Measurements from ENCODE around the gene CCDC12.

CCDC12 gene

DNA sequence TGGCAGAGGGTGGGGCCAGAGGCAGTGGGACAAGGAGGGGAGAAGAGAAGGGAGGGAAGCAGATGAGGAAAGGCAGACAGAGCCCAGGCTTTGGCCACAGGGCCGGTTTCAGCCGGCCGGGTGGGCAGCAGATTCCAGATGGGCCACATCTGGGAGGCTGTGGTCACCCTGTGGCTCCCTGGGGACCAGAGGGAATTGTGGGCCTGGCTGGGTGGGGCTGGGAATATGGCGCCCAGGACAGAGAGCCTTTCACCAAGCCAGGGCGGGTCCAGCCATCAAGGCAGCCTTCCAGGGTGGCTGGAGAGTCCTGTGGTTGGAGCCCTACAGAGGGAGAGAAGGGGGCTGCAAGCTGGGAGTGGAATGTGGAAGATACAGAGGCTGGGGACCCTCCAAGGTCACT is 80.2 kb downstream of the CCDC12 start:
- H3K4me1 ChIP-seq (ENCODE audit: control insufficient read depth, insufficient read depth, low read length): peaks cover 30% of the 10 kb centered on the region
- H3K9ac ChIP-seq (ENCODE audit: low read length in 2 of 2): no peak overlapping the region
- H3K27ac ChIP-seq (ENCODE audit: low read length): no peak overlapping the region
- no peaks in the 10 kb centered on the region for H3K9me3 ChIP-seq (ENCODE audit: control insufficient read depth in 2 of 2, low read length in 2 of 2)
- H3K36me3 ChIP-seq (ENCODE audit: control insufficient read depth in 2 of 2, insufficient read depth in 2 of 2, low read length in 2 of 2): no peaks in the 10 kb centered on the region
- peaks cover 5 to 19% of the 10 kb centered on the region in 2 donors for H3K27me3 ChIP-seq (ENCODE audit: control insufficient read depth in 1 of 2, insufficient read depth in 2 of 2, low read length in 2 of 2)
- H3K4me3 ChIP-seq (ENCODE audit: low read length in 2 of 2): no peak overlapping the region

DNA sequence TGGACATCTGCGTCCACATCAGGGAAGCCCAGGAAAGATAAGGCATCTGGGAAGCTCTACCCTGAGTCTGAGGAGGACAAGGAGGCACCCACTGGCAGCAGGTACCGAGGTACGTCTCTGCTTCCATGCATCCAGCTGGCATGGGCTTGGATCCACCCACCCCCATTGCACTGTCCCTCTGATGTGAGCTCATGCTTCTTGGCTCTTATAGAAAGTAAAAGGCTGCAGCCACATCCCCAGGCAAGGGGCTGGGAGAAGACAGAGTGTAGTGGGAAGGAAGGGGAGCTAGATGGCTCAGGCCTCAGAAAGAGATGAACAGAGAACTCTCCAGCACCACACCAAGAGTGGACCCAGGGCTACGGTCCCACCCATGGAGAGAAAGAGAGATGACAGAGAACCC is 80.8 kb downstream of the CCDC12 start:
- Histone ChIP-seq H3K27ac (ENCODE audit: low read length) (no peak overlapping the region), H3K27me3 (ENCODE audit: control insufficient read depth in 1 of 2, insufficient read depth in 2 of 2, low read length in 2 of 2) (peaks cover 5 to 19% of the 10 kb centered on the region in 2 donors), H3K9me3 (ENCODE audit: control insufficient read depth in 2 of 2, low read length in 2 of 2) (no peaks in the 10 kb centered on the region), H3K4me1 (ENCODE audit: control insufficient read depth, insufficient read depth, low read length) (peaks cover 30% of the 10 kb centered on the region), H3K9ac (ENCODE audit: low read length in 2 of 2) (peak overlapping the region in 1 of 2 donors; percentile 2), H3K4me3 (ENCODE audit: low read length in 2 of 2) (no peak overlapping the region), H3K36me3 (ENCODE audit: control insufficient read depth in 2 of 2, insufficient read depth in 2 of 2, low read length in 2 of 2) (no peaks in the 10 kb centered on the region)

DNA sequence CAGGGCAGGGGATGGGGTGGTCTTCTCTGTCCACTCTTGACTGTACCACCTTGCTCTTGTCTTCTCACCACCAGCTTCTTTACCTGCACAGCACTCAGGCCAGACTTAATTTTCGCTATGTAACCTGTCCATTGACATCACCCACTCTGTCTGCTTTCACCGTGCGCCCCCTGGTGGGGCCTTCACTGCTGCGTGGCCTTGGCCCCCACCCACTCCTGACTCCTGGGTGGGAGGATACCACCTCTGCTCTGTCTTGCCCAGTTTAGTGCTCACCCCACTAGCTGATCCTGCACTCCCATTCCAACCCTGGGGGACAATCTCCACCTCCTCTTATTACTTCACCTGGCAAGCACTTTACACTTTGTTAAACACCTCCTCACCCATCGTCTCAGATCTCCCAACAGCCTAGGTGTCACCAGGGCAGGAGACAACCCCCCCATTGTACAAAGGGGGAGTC is 81.3 kb downstream of the CCDC12 start:
- no peak overlapping the region for H3K4me3 ChIP-seq (ENCODE audit: low read length in 2 of 2)
- H3K36me3 ChIP-seq (ENCODE audit: control insufficient read depth in 2 of 2, insufficient read depth in 2 of 2, low read length in 2 of 2): no peaks in the 10 kb centered on the region
- peaks cover 5 to 19% of the 10 kb centered on the region in 2 donors for H3K27me3 ChIP-seq (ENCODE audit: control insufficient read depth in 1 of 2, insufficient read depth in 2 of 2, low read length in 2 of 2)
- no peak overlapping the region for H3K27ac ChIP-seq (ENCODE audit: low read length)
- H3K4me1 ChIP-seq (ENCODE audit: control insufficient read depth, insufficient read depth, low read length): peaks cover 30% of the 10 kb centered on the region
- H3K9ac ChIP-seq (ENCODE audit: low read length in 2 of 2): peak overlapping the region in 1 of 2 donors; percentile 2
- no peaks in the 10 kb centered on the region for H3K9me3 ChIP-seq (ENCODE audit: control insufficient read depth in 2 of 2, low read length in 2 of 2)

DNA sequence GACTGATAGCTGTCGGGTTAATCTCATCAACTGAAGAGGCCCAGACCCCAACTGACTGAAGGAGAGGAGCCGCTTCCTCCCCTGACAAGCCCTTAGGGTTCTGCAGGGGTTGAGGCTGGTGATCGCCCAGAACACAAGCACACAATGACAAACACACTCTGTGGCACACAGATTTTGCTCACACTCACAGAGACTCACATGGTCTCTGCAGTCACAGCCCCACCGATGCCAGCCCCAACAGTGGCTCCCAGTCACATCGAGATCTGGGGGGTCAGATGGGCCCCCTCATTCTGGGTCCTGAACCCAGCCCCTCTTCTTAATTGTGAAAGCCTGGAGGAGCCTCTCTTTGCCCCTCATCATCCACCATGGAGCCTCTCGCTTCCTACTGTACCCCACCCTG is 82.3 kb downstream of the CCDC12 start:
- Histone ChIP-seq H3K4me1 (ENCODE audit: control insufficient read depth, insufficient read depth, low read length) (peaks cover 33% of the 10 kb centered on the region), H3K27ac (ENCODE audit: low read length) (no peak overlapping the region), H3K27me3 (ENCODE audit: control insufficient read depth in 1 of 2, insufficient read depth in 2 of 2, low read length in 2 of 2) (peaks cover 4 to 16% of the 10 kb centered on the region in 2 donors), H3K9ac (ENCODE audit: low read length in 2 of 2) (no peak overlapping the region), H3K4me3 (ENCODE audit: low read length in 2 of 2) (no peak overlapping the region), H3K9me3 (ENCODE audit: control insufficient read depth in 2 of 2, low read length in 2 of 2) (no peaks in the 10 kb centered on the region), H3K36me3 (ENCODE audit: control insufficient read depth in 2 of 2, insufficient read depth in 2 of 2, low read length in 2 of 2) (no peaks in the 10 kb centered on the region)

DNA sequence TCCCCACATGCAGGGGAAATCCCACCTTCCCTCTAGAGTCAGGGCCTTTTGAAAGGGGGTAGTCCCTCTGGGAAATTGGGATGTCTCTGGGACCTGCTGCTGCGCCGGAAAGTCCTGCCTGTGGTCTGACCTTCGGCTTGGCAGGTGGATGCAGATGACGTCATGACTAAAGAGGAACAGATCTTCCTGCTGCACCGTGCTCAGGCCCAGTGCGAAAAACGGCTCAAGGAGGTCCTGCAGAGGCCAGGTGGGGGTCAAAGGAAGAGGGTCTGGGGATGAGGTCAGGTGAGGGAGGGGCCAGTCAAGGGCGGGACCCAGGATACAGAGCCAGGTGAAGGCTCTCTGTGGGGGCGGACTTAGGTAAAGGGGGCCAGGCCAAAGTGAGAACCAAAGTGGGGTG is 82.8 kb downstream of the CCDC12 start:
- Histone ChIP-seq H3K4me1 (ENCODE audit: control insufficient read depth, insufficient read depth, low read length) (peaks cover 28% of the 10 kb centered on the region), H3K27me3 (ENCODE audit: control insufficient read depth in 1 of 2, insufficient read depth in 2 of 2, low read length in 2 of 2) (peaks cover 2 to 14% of the 10 kb centered on the region in 2 donors), H3K9ac (ENCODE audit: low read length in 2 of 2) (no peak overlapping the region), H3K36me3 (ENCODE audit: control insufficient read depth in 2 of 2, insufficient read depth in 2 of 2, low read length in 2 of 2) (no peaks in the 10 kb centered on the region), H3K27ac (ENCODE audit: low read length) (no peak overlapping the region), H3K9me3 (ENCODE audit: control insufficient read depth in 2 of 2, low read length in 2 of 2) (no peaks in the 10 kb centered on the region), H3K4me3 (ENCODE audit: low read length in 2 of 2) (peak overlapping the region in 1 of 2 donors; percentile 3)

DNA sequence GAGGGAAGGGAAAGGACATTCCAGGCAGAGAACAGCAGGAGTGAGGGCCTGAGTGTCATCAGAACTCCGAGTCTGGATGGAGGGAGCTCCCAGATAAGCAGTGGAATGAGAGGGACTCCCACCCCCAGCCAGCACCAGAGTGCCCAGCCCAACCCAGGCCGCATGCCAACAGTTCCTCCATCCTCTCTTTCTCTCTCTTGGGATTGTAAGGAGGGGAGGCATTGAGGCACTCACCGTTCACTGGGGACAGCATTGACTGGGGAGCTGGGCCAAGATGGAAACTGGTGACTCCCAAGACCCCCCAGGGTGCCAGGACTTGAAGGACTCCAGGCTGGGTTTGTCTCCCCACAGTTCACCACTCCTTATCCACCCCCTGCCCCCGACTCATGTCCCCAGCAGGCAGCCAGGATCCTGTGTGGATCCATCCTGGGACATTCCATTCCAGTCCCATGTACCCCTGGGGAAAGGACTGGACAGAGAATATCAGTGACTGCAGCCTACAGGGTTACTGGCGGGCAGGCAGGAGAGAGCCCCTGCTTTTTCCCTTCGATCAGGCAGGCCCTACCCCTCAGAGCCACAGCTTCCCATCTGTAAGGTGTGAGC is 83.3 kb downstream of the CCDC12 start:
- Histone ChIP-seq H3K36me3 (ENCODE audit: control insufficient read depth in 2 of 2, insufficient read depth in 2 of 2, low read length in 2 of 2) (no peaks in the 10 kb centered on the region), H3K27me3 (ENCODE audit: control insufficient read depth in 1 of 2, insufficient read depth in 2 of 2, low read length in 2 of 2) (peaks cover 2 to 10% of the 10 kb centered on the region in 2 donors), H3K9me3 (ENCODE audit: control insufficient read depth in 2 of 2, low read length in 2 of 2) (no peaks in the 10 kb centered on the region), H3K4me3 (ENCODE audit: low read length in 2 of 2) (peak overlapping the region in 1 of 2 donors; percentile 74), H3K4me1 (ENCODE audit: control insufficient read depth, insufficient read depth, low read length) (peaks cover 24% of the 10 kb centered on the region), H3K27ac (ENCODE audit: low read length) (no peak overlapping the region), H3K9ac (ENCODE audit: low read length in 2 of 2) (no peak overlapping the region)

DNA sequence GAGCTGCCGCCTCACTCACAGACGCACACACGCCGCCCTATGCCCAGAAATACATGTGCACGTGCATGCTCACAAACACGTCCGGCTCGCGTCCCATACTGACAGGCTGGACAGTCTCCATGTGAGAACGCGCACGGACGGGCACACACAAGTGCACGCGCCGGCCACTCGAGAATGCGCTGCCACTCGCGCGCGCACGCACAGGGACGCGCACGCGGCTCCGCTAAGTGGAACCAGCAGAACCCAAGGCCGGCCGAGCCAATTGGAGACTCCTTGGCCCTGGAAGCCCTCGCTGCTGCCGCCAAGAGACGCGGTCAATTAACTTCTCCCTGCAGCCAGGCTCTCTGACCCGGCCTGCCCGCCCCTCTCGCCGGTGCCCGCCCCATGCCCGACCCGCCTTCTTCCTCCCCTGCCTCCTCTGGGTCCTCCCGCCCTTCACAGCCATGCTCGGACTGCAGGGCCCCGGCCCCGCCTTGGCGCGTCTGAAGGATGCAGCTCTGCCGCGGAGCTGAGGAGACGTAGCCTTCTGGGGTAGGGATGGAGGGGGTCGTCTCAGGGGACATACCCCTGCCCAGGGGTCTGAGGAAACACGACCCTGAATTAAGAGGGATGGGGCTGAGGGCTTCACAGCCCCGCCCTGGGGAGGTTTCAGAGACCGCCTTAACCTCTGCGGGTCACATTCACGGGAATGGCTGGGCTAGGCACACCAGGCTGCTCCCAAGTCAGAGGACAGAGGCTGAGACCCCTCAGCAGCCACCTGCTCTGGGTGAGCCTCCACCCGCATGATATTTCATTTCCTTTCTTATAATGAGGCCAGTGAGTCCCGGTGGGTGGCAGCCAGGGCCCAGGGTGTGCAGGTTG is 84.0 kb downstream of the CCDC12 start:
- Histone ChIP-seq H3K4me3 (ENCODE audit: low read length in 2 of 2) (peak overlapping the region; percentile 52 to 74), H3K9ac (ENCODE audit: low read length in 2 of 2) (peak overlapping the region in 1 of 2 donors; percentile 0), H3K9me3 (ENCODE audit: control insufficient read depth in 2 of 2, low read length in 2 of 2) (no peaks in the 10 kb centered on the region), H3K27ac (ENCODE audit: low read length) (no peak overlapping the region), H3K4me1 (ENCODE audit: control insufficient read depth, insufficient read depth, low read length) (peaks cover 24% of the 10 kb centered on the region), H3K27me3 (ENCODE audit: control insufficient read depth in 1 of 2, insufficient read depth in 2 of 2, low read length in 2 of 2) (peaks cover 0 to 4% of the 10 kb centered on the region in 2 donors), H3K36me3 (ENCODE audit: control insufficient read depth in 2 of 2, insufficient read depth in 2 of 2, low read length in 2 of 2) (no peaks in the 10 kb centered on the region)

DNA sequence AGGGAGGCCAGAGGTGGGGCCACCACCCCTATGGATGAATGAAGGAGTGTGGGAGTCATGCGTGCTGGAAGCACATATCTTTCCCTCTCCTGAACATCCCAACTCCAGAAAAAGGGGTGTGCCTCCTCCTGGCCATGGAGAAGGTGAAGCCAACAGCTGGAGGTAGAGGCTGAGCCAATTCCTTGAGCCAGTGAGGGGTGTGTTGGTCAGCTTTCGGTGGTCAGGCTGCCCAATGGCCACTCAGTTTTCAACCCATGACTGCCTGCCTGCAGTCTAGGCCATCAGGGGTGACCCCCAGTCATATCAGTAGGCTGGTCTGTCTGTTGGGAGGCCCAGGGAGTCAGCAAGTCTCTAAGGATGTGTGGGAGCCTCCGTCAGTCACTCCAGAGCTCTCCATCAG is 85.4 kb downstream of the CCDC12 start:
- Histone ChIP-seq H3K4me1 (ENCODE audit: control insufficient read depth, insufficient read depth, low read length) (peaks cover 24% of the 10 kb centered on the region), H3K4me3 (ENCODE audit: low read length in 2 of 2) (no peak overlapping the region), H3K9me3 (ENCODE audit: control insufficient read depth in 2 of 2, low read length in 2 of 2) (no peaks in the 10 kb centered on the region), H3K27me3 (ENCODE audit: control insufficient read depth in 1 of 2, insufficient read depth in 2 of 2, low read length in 2 of 2) (no peaks in the 10 kb centered on the region), H3K9ac (ENCODE audit: low read length in 2 of 2) (no peak overlapping the region), H3K27ac (ENCODE audit: low read length) (no peak overlapping the region), H3K36me3 (ENCODE audit: control insufficient read depth in 2 of 2, insufficient read depth in 2 of 2, low read length in 2 of 2) (no peaks in the 10 kb centered on the region)

DNA sequence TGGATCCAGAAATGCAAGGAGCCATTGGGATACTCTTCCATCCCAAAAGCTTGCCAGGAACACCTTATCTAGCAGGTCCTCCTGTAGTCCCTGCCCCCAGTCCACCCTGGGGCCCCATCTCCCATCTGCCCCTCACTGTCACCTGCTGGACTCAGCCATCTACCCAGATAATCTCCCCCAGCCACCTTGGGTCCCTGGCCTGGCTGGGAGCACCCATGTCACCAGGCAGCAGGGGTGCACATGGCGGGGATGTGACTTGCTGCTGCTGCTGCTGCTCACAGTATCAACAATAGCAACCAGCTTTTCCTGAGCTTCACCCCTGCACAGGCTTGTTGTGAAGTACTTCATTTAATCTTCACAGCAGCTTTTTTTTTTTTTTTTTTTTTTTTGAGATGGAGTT is 86.4 kb downstream of the CCDC12 start:
- Histone ChIP-seq H3K27ac (ENCODE audit: low read length) (no peak overlapping the region), H3K36me3 (ENCODE audit: control insufficient read depth in 2 of 2, insufficient read depth in 2 of 2, low read length in 2 of 2) (no peaks in the 10 kb centered on the region), H3K9me3 (ENCODE audit: control insufficient read depth in 2 of 2, low read length in 2 of 2) (no peaks in the 10 kb centered on the region), H3K9ac (ENCODE audit: low read length in 2 of 2) (no peak overlapping the region), H3K4me3 (ENCODE audit: low read length in 2 of 2) (no peak overlapping the region), H3K27me3 (ENCODE audit: control insufficient read depth in 1 of 2, insufficient read depth in 2 of 2, low read length in 2 of 2) (no peaks in the 10 kb centered on the region), H3K4me1 (ENCODE audit: control insufficient read depth, insufficient read depth, low read length) (peaks cover 24% of the 10 kb centered on the region)

DNA sequence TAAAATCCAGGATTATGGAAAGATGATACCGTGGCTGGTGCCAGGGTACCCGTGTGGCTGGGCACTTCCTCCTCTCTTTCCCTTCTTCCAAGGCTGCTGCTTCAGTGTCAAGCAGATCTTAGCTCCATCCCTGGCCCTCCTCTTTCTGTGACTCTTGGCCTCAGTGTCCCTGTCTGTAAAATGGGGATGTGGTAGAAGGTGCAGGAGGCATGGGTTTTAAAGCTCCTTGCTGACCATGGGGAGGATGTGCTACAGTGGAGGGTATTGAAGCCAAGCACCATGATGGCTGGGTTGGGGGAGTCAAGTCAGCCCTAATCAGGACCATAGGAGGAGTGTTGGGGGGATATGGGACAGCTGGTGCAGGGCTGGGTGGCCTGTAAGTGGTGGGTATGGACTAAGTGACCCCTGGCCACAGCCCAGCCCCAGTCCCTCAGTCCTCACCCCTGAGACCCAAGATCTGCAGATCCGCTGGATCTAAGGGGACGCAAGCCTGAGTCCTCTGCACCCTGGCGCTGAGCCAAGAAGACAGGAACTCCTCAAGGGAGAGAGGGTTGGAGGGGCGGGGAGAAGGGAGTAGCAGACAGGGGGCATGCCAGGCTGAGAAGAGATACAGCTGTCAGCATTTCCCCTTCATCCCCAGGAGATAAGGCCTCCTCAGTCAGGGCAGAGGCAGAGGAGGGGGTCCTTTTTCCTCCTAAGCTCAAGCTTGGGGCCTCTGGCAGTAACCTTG is 87.0 kb downstream of the CCDC12 start:
- Histone ChIP-seq H3K27ac (ENCODE audit: low read length) (no peak overlapping the region), H3K27me3 (ENCODE audit: control insufficient read depth in 1 of 2, insufficient read depth in 2 of 2, low read length in 2 of 2) (no peaks in the 10 kb centered on the region), H3K36me3 (ENCODE audit: control insufficient read depth in 2 of 2, insufficient read depth in 2 of 2, low read length in 2 of 2) (no peaks in the 10 kb centered on the region)

More for the DNA sequence above, 87.0 kb downstream of the CCDC12 start:
- H3K4me1 ChIP-seq (ENCODE audit: control insufficient read depth, insufficient read depth, low read length): peaks cover 28% of the 10 kb centered on the region
- no peak overlapping the region for H3K9ac ChIP-seq (ENCODE audit: low read length in 2 of 2)
- H3K4me3 ChIP-seq (ENCODE audit: low read length in 2 of 2): no peak overlapping the region
- no peaks in the 10 kb centered on the region for H3K9me3 ChIP-seq (ENCODE audit: control insufficient read depth in 2 of 2, low read length in 2 of 2)
